ENCODE measurements around the gene INTS13.

The INTS13 gene

DNA sequence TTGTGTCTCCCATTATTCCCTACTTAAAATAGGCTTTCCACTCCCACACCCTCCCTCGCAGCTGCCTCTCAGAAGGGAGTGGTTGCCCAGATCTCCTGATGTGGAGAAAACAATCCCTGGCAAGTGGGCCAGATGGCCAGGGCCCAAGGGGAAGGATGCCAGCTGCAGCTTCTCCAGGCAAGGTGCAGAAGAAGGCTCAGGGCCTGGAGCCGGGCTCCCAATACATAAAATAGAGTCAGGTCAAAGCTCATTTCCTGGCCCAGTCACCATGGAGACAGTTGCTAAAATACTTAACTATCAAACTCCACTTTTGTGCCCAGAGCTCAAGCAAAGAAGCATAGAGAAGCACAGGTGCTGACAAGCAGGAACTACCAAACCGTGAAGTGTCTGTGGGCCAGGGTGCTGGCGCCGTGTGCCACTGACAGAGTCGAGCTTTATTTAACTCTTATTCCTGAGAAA, 59.1 kb downstream of the INTS13 start:
- TF ChIP-seq, protein P1, sequence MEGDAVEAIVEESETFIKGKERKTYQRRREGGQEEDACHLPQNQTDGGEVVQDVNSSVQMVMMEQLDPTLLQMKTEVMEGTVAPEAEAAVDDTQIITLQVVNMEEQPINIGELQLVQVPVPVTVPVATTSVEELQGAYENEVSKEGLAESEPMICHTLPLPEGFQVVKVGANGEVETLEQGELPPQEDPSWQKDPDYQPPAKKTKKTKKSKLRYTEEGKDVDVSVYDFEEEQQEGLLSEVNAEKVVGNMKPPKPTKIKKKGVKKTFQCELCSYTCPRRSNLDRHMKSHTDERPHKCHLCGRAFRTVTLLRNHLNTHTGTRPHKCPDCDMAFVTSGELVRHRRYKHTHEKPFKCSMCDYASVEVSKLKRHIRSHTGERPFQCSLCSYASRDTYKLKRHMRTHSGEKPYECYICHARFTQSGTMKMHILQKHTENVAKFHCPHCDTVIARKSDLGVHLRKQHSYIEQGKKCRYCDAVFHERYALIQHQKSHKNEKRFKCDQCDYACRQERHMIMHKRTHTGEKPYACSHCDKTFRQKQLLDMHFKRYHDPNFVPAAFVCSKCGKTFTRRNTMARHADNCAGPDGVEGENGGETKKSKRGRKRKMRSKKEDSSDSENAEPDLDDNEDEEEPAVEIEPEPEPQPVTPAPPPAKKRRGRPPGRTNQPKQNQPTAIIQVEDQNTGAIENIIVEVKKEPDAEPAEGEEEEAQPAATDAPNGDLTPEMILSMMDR (IDR thresholded peaks at IDR 0.05; ENCODE audit: low read depth, low read length): no peak
- no peak for DNase-seq (ENCODE audit: extremely low read depth, low read depth)

DNA sequence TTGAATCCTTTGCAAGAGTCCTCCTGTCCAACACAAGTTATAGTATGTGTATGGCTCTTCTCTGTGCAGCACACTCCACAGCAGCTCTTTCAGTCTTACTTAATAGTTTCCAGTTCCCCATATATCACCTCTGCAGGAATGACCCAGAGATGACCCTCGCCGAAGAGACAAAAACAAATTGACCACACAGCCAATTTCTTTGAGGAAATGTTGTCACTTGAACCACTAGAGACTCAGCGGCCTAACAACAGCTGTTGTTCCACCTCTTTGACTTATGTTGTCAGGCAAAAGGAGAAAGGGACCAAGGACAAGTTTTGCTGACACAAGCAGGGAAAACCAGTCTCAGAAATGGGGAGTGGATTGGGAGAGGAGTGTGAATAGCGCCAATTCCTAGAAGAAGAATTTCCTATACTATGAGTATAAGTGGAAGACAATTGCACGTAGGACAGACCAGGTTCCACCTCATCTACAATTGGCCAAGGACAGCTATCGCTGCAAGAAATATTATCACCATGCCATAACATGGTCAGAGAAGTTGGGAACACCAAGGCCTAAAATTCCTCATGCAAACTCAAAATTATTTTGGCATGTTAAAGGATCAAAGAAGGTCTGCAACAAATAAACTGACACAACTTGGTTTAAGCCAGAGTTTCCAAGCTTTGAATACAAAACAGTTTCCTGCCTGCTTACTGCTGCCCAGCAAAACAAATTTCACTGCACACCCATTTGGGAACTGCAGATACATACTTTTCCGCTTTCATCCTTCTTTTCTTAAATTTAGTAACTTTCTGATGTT, 63.1 kb downstream of the INTS13 start:
- TF ChIP-seq, protein P1 (IDR thresholded peaks at IDR 0.05; ENCODE audit: low read depth, low read length): no peak
- no peak for DNase-seq (ENCODE audit: extremely low read depth, low read depth)

DNA sequence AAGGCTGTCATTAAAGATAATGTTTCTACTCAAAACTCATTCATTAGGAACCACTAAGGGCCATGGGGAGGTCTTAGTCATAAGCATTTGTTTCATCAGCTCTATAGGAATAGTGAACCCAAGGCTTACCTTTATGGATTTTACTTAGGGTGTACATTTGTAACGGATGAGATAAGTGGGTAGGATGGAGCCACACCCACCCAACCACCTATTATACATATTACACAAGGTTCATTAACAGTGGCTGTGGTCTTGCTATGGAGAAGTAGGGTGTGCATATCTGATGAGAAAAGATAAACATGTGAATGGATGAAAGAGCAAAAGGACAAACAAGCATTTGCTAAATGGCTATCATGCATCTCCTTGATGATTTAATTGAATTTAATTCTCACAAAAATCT, 65.2 kb downstream of the INTS13 start:
- TF ChIP-seq, protein P1 (IDR thresholded peaks at IDR 0.05; ENCODE audit: low read depth, low read length): no peak
- no peak for DNase-seq (ENCODE audit: extremely low read depth, low read depth)

GRCh38 chr12:26871985-26872384, 65.8 kb downstream of the INTS13 start:
- TF ChIP-seq, protein P1 (IDR thresholded peaks at IDR 0.05; ENCODE audit: low read depth, low read length): no peak
- no peak for DNase-seq (ENCODE audit: extremely low read depth, low read depth)

DNA sequence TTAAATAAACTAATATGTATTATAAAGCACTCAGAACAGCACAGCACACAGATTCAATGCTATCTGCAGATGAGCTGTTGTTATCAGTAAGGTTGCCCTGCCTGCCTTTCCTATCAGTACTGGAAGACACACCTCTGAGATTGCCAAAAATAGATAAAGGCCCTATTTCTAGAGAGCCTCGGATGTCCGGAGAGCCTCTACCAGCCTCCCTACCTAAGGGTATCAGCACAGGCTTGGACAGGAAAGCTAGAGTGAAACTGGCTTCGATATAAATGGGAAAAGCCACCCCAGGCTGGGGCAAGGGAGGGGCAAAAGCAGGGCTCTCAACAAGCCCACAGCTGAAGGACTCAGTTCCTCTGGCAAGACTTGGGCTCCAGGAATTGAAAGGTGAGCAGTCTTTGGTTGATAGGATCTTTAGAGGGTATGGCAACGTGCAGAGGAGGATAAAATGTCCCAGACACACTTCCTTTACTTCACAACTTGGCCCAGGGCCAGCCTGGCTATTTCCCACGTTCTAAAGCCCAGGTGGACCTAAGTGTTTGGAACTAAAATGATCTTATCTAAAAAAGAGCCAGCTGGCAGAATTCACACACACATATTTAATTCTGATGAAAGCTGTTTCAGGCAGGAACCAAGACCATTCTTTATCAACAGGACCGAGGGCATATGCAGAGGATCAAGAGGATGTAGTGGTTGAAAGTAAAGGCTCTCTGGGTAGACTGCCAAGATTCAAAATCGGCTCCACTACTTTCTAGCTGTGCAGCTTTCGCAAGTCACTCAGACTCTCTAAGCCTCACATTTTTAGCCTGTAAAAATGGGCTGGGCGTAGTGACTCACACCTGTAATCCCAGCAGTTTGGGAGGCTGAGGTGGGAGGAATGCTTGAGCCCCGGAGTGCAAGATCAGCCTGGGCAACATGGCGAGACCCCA, 67.0 kb downstream of the INTS13 start:
- no peak for DNase-seq (ENCODE audit: extremely low read depth, low read depth)
- TF ChIP-seq, protein P1 (IDR thresholded peaks at IDR 0.05; ENCODE audit: low read depth, low read length): no peak

DNA sequence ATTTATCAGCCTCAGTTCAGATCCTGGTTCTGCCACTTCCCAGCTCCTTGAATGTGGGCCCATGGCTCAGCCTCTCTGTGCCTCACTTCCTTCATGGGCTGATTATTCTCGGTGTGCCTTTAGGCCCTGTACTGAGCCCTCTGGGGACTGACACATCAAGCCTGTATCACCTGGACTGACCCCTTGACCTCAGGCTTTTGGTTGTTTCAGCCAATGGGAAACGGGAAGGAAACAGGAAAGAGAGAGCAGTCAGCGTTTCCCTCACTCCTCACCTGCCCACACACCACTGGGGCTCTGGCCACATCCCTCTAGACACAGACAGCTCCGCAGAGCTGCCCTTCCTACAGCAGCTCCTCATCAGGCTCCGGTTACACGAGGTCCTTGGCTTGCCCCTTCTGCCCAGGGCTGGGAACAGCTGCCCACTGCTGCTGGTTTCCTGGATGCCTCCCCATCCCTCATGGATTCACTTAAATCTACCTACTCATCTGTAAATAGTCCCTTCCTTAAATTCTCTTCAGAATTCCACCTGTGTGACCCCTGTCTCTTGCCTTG, 67.8 kb downstream of the INTS13 start:
- DNase-seq (ENCODE audit: extremely low read depth, low read depth): no peak
- TF ChIP-seq, protein P1 (IDR thresholded peaks at IDR 0.05; ENCODE audit: low read depth, low read length): no peak
